ENCODE measurements around the gene THTPA.

GRCh38 chr14:23572524-23572828, 16.4 kb downstream of the THTPA start:
- TF ChIP-seq EZH2 (IDR thresholded peaks at IDR 0.05; ENCODE audit: borderline replicate concordance, insufficient read depth, low read depth, low read length, poor library complexity, severe bottlenecking) (no peak), CTCF (IDR thresholded peaks at IDR 0.05) (no peak)
